HG03342 (cell line): Measurements from ENCODE around the gene ZNF608.

Source experiments
- ATAC-seq: cut with Tn5 transposase; IDR thresholded peaks from one replicate; pipeline ENCODE4 v1.9.1; 2021; ENCODE audit warnings: mild to moderate bottlenecking, moderate library complexity; ENCODE audit not compliant: unreplicated experiment

The ZNF608 gene

DNA sequence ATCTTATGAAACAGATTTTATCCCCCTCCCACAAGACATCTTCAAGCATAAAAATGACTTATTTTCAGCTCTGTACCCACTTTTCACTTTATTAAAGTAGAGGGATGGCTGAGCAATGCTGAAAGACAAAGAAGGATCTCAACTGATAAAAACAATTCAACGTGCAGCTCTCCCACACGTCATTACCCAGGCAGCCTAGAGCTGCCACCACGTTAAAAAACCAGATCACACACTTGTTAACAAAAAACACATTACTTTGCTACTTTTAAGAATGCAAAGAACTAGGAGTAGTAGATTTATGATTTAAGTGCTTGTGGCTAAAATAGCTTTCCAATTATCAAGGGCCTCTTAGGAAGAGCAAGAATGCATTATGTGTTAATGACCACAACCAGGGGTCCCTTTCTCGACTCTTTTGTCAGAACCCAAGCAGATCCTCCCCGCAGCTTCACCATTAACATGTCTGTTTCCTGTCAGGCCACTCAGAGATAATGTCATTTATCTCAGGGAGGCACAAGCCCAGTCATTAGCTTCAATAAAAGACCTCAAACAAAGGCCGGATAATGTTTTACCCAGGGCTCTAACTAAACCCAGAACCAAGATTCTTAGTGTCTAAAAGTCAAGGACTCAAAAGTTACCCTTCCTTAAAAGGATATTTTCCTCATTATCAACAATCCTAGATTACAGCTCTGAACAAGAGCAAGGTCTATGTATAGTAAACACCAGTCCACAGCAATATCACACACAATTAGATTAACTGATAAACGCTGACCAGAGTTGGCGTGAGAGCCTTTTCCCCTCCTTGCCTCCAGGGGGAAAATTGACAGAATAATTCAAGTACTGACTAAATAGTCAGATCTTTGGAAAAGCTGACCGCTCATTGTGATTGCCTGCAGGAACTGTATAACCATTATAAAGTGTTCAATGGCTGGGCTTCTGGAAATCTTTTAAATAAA lies 7.5 kb downstream of the ZNF608 start:
- ATAC-seq, result no peak

DNA sequence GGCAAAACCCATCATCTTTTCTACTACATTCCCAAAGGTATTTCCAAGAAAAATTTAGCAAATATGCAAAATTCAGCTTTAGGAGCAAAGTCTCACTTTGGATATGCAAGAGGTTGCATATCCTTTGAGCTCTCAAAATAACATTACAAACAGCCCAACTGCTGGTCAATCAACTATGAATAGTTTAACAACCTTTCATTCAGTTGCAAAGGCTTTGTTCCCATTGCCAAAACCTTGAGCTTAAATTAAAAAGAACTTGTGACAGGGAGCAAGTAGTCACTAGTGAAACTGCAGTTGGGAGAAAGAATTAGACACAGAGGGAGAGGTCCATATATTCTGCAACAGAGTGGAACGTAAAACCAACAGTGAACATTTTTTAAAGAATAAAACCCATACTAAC lies 8.8 kb downstream of the ZNF608 start:
- no peak for ATAC-seq

DNA sequence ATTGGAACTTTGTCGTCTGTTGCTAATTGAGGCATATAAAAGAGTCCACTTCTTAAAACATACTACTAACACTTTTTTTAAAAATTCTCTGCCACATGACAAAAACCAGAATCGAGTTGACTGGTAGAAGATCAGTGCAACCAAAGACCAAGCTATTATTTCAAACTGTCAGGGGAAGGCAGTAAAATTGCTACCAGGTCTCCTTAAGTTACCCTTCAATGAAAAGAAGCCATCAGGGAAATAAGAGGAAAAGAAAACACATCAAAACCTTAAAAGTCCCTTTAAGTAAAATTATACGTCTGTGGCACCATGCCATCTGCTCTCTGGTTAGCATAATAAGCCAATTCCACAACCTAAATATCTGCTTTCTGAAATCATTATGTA lies 9.6 kb downstream of the ZNF608 start:
- no peak for ATAC-seq

DNA sequence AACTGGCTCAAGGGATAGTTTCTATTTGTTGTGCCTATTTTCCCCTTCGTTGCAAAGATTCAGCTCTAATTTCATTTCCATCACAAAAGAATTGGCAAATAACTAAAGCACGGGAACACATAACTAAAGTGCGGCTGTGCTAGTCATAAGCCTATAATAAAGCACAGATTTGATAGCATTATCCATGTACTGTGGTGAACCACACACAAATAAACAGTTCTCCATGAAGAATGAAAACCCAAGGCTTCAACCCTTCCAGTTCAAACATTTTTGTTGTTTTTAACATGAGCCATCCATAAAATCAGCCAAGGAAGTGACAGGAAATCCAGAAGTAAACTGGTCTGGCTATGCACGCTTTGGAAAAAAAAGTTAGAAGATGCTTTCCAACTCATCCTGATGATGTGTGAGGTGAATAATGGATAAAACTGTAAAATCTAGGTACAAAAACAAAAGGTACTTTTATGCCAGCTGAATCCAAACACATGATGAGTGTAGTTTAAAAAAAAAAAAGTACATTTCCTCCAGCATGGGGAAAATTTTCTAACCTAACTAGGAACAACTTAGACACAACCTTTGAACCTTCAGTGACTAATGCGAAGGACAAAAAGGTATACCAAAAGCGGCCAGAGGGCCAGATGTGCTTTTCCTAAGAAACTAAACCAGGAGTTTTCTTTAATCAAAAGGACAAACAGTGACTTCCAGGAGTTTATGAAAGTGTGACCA lies 10.2 kb downstream of the ZNF608 start:
- no peak for ATAC-seq

DNA sequence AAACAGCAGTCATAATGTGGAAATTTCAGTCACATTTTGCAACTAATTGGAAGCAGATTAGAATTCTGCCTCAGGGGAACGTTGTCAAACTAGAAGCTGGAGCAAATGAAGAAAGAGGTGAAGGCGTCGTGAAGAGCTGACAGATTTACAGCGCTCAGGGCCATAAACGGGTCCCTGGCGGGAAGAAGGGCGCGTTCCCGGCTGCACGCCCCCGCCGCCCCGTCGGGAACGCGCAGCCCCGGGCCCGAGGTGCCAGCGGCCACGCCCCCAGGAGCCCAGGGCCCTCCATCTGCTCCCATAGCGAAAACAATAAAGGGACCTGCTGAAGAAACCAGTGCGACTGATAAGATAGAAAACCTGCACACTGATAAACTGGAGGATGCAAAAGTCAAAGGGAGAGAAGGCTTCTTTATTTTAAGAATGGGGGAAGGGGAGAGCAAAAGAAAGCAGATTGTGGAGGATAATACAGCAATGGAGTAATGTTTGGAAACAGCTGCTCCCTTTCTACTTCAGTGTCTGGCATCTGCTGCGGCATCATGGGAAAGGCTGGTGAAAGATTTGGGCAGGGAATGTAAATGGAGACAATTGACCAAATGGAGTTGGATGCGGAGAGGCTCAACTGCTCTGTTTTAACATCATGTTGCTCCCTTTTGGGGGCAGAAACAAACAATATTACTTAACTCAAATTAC lies 11.1 kb downstream of the ZNF608 start:
- ATAC-seq, result no peak

DNA sequence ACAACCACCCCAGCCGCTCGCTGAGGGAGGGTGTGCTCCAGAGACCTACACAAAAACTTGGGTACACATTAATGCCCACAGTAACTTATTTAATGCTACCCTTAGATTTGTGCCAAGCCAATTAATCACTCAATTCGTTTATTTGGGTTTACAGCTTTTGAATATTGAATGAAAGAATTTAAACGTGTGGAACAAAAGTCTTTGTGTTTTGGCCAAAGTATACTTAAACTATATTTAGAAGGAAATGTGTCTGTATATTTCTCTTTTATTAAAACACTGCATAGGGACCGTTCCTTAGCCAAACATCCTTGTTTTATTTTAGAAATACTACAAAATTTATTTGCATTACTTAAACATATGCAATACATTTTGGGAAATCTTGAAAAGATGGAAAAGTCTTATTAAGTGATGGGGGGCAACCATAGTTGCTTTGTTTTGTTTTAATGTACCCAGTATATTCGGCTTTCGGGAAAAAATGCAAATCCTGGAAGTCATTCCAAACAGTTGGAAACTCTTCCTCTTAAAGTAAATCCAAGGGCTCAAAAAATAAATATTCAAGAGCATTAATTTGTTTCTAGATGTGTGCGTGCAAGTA lies 11.8 kb downstream of the ZNF608 start:
- no peak for ATAC-seq

DNA sequence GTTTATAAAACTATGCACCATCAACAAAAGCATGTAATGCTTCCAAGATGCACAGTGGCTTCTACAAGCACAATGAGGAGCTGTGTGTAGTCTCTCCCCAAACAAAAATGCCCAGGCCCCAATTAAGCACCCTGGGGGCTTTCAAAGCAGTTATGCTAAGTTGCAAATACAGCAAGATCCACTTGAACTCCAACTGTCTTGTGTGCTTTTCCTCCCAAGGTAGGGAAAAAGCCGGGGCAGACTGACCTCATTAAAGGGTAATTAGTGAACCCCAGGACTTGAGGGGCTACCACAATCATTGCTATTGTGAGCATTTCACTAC lies 13.1 kb downstream of the ZNF608 start:
- ATAC-seq, result no peak

DNA sequence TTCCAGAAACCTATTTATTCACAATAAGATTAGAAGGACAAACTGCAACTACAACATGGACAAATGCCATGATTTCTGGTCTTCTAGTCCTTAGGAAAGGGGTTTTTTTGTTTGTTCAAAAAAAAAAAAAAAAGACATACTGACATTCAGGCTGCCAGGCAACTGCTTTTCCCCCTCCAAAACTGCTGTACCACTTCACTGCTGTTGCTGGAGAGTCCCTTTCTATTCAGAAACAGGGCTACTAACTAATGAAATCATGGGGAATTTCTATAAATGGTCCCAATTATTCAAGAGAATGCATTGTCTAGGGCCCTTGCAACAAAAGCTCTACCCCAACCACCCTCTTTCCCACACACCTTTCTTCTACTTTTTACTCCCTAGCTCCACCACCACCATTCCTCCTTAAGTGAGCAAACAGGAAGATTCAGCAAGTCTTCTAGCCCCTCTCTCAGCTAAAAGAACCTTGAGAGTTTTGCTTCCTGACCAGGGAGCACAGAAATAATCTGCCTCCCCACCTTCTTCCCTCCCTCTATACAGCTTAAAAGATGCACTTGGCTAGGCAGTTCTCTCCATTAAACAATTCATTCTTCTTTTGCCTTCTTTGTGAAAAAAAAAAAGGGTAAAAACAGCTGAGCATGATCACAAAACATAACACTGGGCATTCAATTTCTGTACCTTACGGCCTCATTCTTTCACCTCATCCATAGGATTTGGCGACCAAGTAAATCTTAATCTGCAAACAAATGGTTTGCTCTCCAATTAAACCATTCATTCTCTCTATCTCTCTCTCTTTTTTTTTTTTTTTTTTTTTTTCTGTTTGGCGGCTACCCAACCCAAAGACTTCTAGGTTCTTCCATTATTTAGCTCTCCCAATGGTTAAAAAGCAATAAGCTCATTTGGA lies 13.8 kb downstream of the ZNF608 start:
- no peak for ATAC-seq

DNA sequence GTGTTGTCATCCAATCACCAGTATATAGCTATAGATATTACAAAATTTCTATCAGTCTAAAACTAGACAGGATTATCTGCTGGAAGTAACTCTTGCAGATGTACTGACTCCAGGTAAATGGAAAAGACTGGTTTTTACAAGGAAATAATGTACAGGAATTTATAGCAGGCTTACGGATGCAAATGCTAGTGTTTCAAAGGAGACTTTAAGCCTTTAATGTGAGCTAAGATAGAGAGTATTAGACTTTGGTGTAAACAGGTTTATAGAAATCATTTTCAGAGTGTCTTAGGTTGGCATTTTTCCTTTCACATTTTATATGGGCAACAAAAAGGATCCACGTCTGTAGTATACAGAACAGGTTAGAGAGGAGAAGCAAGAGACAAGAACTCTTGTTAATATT lies 16.1 kb downstream of the ZNF608 start:
- no peak for ATAC-seq

DNA sequence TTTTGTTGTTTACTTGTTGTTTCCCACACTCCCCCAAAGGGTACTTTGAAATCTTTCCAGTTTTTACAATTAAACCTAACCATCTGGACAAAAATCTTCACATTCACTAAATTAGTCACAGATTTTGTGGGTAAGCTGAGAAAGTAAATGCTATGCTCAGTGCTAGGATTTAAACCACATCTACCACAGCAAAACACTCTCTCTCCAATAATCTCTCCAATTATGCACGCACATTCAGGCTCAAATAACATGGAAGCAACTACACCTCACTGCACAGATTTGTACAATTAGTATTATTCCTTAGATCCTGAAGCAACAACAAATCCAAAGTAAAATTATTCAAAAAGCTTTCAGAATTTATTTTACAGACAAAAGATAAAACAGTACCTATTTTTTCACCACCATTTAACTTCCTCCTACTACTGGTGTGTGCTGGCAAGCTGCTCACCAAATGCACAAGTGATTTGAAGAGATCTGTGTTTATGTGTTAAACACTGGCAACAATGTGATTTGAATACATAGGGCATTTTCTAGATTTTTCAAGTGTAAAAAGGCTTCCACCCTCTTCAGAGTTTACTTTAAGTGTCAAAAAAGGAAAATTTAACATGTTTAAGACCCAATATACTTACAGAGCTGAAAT lies 16.6 kb downstream of the ZNF608 start:
- no peak for ATAC-seq

DNA sequence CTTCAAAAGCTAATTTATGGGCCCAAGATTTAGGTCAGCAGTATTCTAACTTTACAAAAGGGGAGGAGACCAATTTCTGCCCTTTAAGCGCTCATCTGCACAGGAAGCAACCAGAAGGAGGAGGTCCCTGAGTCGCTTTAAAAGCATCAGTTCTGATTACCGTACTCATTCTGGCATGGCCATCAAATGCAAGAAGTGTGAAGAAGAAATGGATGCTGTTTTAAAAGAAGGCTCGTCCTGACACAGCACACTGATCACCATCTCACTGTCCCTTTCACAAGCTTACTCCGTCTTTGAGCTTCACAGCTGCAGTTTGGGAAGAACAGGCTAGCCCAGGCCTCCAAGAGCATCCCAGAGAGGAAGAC lies 17.5 kb downstream of the ZNF608 start:
- no peak for ATAC-seq

DNA sequence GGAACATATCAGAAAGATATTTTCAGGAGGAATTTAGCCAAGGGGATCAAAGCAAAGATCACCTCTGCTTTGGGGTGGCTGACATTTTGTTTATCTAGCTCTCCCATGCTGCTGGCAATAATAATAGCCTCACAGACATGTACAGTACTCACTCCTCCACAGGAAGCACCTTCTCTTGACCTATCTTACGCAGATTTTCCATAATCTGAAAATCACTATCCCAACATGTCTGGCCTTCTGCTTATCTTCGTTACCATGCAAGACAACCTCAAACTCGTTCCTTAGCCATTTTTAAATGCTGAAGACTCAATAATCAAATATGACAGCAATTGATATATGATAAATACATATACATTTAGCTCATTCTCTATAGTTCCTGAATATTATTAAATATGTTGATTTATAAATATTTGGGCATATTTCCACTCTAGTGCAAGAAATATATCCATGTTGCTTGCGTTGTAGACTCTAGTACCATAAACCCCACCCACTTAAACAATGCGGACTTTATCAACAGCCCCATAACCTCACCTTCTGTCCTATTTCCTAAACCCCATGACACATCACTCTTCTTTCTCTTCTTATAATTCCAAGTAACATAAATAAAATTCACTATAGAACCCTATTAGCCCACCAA lies 18.0 kb downstream of the ZNF608 start:
- no peak for ATAC-seq

DNA sequence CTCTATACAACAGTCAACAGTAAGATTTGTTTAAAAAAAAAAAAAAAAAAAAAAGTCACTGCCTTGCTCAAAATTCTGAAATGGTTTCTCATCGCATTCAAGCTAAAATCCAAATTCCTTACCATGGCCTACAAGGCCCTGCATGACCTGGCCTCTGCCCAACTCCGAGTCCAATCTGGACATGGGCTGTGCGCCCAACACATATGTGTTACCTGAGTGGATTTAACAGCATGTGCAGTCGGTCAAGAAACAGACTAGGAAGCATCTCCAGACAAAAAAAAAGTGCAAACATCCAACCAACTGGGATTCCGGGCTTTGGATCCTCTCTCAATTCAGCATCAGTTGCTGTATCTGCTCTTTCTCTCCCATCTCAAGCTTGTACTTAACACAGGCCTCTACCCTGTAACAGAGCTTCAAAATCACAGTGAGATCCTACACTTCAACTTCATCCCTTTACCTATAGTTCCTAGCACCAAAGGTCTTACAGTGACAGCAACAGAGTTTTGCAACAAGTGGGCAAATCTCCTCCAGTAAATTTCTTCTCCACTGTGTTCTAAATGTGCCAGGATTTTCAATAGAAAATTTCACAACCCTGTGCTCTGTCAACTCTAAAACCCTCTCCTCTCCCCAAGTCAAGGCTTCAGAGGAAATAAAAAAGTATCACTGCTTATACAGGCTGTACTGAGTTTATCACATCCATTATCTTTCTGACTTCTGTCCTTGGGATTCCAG lies 19.6 kb downstream of the ZNF608 start:
- ATAC-seq, result no peak

DNA sequence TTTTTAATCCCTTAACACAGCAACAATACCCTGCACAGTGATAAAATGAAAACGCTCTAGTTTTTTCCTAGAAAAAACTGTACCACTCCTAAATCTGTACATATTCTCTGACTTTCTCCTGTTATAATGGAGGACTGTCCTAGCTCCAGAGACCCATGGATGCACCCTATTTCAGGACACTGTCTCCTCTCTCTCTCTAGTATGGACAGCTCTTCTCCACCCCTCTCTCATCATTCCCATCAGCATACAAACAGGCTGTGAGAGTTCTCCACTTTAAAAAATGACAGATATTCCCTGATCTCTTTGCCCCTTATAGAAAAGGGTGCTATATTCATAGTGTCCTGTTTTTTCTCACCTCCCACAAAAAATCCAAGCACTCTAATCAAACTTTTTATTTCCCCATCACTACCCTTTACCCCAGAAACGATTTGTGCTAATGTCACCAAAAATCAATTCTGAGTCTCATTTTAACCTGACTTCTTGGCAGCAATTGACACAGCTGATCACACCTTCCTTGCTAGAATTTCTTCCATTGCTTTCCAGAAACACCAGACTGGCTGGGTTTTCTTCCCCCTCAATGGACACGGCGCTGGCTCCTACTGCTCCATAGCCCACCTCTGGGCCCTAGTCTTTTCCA lies 20.7 kb downstream of the ZNF608 start:
- ATAC-seq, result no peak

DNA sequence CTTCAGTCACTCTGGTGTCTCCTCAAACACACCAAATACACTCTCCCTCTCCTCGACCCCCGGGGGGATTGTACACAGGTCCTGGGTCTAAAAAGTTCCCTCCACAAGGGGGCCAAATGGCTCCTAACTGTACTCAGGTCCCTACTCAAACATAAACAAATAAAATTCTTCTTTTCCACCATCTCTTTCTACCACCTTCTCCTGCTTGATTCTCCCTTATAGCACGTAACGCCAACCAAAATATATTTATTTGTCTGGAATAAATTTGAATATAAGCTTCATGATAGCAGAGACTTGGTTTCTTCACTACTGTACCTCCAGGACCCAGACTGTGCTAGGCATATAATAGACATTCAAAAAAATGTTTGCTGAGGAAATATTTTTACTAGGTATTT lies 21.4 kb downstream of the ZNF608 start:
- ATAC-seq, result peak; percentile 67

DNA sequence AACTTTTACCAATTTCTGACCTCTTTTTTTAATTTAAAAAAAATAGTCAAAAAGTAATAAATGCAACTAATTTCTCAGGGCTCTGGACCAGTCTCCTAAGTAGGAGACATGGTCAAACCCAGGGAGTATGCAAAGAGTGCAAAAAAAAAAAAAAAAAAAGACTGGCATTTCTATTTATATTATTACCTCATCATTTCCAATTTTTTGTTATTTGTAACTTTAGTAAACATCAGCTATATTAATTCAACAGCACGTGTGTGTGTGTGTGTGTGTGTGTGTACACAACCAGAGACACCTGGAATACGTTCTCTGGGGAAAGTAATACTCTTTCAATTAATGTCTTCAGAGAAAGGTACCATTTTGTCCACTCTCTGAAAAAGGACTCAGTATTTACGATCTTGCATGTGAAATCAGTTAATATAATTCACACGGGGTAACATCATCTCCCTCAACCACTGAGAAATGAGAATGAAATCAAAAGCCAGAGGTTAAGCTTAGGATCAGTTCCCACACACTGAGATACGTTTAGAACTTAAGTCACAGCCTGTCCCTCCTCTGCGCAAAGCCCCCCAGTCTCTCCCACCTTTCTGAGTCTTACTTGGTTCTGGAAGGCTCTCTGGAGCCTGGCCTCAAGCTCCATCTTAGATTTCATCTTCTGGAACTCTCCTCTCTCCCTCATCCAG lies 21.9 kb downstream of the ZNF608 start:
- peak; percentile 42 for ATAC-seq

DNA sequence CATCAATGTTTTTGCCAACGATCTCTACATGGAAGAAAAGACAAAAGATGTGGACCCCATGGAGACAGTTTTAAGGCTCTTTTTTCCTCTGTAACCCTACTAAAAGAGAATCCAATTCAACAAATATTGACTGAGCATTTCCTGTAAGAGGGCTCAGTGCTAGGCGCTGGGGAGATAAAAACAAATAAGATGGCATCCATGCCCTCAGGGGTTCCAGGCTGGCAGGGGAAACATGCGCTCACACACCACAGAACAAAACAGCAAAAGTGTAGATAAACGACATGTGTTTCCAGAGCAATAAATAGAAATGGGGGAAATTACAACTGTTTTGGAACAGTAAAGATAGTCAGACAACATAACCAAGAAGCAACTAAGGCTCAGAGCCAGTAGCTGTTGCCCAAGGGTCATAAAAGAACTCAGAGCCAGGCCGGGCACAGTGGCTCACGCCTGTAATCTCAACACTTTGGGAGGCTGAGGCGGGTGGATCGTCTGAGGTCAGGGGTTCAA lies 25.2 kb downstream of the ZNF608 start:
- no peak for ATAC-seq

DNA sequence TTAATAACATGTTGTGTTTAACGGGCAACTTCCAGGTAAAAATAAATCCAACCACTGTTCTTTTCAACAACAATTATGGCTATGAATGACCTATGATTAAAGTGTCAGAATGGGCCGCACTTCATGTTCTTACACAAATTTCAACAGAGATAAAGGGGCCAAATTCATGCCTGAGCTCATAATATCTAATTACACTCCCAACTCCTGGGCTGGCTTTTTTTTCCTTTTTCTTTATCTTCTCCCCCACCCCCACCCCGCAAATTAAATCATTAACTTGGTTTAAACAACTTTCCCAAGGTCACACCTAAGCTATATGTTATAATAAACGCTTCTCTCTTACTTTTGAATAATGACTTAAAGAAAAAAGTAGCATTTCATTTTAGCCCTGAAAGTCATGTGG lies 25.8 kb downstream of the ZNF608 start:
- ATAC-seq, result no peak
